Measurements from ENCODE around the gene GON7.
A peak's percentile ranks its signal among the peaks of the same experiment; 100 is the strongest.
"Not testable (repeated sequence)": the region's sequence is repeated elsewhere in the genome, so short reads cannot be mapped to it uniquely, and the experiment has no call there.

The GON7 gene

DNA sequence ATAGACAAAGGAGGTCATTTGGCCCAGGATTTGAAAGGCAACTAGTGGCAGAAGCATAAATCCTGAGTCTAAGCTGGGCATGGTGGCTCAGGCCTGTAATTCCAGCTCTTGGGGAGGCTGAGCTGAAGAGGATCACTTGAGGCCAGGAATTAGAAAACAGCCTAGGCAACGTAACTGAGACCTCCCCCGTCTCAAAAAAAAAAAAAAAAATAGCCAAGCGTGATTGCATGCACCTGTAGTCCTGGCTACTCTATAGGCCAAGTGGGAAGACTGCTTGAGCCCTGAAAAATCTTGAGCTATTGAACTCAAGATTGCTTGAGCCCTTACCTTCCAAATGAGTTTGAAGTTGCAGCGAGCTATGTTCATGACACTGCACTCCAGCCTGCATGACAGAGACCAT is 7.8 kb downstream of the GON7 start:
- no peak for DNase-seq

DNA sequence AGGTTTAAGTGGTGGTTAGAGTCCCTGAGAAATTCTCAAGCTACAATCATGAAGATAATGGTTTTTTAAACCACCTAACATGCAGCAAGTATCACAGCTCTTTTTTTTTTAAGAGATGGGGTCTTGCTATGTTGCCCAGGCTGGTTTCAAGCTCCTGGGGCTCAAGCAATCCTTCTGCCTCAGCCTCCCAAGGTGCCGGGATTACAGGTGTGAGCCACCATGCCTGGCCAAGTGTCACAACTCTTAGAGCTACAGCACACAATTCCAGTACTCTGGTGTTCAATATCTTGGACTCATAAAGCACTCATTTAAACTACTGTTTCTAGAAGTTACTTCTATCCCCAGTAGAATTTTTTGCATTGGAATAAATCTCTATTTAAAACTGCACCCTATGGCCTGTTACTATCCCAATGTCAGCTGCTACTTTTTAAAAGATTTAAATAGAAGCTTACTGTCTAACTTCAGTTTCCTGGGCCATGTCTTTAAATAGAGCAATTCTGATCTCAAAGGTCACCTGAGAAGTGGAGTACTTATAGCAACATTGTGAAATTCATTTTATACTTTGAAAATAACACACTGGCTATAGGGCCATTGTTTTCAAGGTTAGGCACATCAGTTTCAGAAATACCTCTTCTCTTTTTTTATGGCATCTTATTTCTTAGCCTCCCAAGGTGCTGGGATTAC is 11.4 kb downstream of the GON7 start:
- no peak for DNase-seq

DNA sequence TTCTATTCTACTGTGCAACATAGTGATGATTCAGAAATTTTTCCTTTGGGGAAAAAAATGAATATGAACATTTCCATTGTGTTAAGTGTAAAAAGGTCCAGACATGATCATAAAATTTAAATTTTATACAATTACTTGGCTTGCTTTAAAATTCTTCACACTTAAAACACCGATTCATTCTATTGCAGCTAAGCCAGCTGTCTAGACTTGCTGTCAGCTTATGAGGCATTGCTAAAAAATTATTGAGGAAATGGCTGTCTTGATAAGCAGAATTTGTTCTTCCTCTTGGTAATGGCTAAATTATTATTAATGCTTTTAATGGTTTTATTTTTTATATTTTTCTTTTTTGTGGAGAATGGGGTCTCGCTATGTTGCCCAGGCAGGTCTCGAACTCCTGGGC is 19.9 kb downstream of the GON7 start:
- DNase-seq: no peak

DNA sequence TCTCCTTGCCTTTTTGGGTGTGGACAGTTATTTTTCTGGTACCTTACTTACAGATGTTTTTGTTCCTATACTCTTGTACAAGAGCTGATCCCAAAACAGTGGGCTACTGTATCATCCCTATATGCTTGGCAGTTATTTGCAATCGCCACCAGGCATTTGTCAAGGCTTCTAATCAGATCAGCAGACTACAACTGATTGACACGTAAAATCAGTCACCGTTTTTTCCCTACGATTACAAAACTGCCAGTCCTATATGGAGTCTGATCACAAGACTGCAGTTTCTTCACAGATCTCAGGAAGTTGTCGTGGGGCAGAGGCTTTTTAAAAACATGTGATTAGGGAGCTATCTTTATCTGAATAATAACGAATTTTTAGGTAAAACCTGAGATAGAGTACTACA is 20.4 kb downstream of the GON7 start:
- DNase-seq: no peak

DNA sequence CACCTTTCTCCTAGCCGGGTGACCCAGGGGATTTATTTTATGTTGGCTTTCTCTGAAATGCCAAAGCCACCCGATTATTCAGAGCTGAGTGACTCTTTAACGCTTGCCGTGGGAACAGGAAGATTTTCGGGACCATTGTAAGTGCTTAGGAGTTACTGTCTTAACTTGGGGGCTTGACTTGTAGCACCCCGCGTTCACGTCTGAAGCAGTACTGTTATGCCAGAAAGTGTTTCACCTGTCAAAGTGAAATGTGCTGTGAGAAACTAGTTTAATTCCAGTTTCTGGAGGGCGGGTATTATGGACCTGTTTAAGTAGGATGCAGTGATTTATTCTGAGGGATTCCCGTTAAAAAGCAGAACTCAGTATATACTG is 21.5 kb downstream of the GON7 start:
- DNase-seq: no peak

DNA sequence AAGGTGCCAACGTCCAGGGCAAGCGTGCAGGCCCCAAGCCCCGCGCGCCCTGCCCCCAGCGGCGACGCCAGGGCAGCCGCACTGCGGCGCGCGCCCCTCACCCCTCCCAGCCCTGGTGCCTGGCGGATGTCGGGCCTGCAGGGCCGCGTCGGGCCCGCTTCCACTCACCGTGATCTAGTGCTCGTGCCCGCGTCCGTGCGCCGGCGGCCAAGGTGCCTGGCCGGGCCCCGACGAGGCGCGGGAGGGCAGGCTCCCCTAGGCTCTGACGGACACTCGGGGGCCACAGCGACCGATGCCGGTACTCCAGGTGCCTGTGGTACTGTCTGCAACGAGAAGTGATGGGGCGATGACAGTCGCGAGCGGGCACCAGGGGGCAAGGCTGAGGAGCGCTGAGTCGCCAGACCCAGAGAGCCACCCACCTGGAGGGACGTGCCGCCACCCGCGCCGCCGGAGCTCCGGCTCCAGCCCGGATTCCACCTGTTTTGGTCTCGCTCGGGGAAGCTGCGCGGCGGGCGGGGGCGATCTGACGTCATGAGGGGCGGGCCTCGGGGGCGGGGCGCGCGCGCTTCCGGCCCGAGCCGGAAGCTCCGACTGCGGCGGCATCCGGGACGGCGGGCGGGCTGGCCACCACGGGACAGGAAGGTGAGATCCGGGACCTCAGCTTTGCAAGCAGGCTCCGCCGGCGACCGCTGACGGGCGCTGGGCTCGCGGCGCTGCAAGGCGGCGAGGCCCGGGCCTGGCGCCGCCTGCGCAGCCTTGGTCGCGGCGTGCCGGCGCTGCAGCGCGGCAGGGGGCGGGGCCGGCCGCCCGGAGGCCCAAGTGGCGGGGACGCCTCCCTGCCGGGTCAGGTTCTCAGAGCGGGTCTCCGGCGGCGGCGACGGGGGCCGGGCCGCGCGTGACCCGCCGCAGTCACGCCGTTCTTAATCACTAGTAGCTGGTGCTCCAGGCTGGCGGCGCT is 22.2 kb downstream of the GON7 start, which contains the start of the genes LYSET and MOAP1:
Gene LYSET (plus strand): TSS at position 927 of the 958 bp plus-strand sequence. CDS start 89 bp downstream, outside the sequence.
Gene MOAP1 (minus strand): TSS at position 507 of the 958 bp plus-strand sequence. CDS start 655 bp downstream, outside the sequence.
- peak; percentile 94 to 95 for DNase-seq

DNA sequence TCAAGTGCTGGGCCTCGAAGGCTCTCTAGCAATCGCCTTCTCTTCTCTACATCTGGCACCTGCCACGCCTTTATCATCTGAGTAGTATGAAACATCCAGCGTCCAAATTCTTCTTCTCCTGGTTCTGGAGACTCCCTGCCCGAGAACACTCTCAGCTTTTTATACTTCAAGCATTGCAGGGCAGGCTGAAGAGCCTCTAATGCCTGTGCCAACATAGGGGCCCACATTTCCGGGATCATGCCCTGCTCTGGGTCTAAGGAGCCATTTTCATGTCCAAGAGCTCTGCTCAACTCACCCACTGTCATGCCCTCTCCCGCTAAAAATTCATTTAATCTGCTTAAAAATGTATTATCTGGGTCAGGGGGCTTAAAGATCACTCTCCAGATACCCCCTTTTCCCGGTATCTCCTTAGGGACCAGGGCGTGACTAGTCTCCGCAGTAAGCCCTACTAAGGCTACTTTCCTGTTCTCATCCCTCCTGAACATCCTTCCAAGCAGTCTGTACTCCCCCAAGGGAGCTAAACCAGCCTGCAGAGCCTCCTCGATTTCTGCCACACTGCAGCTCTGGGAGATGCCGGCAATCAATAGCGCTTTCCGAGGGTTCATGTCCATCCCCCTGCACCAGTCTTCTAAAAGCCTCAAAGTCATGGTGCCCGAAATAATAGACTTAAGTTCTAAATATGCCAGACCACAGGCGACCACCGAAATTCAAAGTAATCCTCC is 23.1 kb downstream of the GON7 start:
- DNase-seq: no peak

DNA sequence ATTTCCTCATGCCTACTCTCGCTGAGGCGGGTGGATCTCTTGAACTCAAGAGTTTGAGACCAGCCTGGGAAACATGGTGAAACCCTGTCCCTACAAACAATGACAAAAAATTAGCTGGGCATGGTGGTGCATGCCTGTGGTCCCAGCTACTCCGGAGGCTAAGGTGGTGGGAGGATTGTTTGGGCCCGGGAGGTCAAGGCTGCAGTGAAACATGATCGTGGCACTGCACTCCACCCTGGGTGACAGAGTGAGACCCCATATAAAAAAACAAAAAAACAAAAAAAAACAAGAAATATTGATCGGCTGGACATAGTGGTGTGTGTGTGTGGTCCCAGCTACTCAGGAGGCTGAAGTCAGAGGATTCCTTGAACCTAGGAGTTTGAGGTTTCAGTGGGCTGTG is 31.4 kb downstream of the GON7 start:
- DNase-seq: no peak

DNA sequence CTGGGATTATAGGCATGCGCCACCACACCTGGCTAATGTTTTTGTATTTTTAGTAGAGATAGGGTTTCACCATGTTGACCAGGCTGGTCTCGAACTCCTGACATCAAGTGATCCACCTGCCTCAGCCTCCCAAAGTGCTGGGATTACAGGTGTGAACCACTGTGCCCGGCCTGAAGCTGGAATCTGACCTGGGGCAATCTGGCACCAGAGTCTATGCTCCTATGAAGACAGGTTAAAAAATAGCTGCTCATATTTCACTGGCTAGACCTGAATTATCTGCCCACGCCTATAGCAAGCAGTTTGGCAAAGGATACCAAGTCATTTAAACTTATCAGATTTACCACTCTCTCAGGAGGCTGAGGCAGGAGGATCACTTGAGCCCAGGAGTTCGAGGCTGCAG is 32.1 kb downstream of the GON7 start:
- DNase-seq: not testable (repeated sequence)

DNA sequence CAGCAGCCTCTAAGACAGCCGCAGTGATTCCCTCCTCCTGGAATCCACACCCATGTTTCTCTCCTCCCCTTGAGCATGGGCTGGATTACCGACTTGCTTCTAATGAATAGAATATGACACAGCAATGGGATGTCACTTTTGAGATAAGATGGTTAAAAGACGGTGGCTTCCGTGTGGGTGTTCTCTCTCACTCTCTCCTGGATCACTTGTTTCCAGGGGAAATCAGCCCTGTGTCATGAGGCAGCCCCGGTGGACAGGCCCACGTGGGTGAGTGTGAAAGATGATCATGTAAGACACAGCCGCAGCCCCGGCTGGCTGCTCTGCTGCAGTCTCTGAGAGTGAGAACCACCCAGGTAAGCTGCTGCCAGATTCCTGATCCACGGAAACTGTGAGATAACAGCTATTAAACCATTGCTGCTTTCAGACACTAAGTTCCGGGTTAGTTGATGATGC is 32.9 kb downstream of the GON7 start:
- DNase-seq: no peak

DNA sequence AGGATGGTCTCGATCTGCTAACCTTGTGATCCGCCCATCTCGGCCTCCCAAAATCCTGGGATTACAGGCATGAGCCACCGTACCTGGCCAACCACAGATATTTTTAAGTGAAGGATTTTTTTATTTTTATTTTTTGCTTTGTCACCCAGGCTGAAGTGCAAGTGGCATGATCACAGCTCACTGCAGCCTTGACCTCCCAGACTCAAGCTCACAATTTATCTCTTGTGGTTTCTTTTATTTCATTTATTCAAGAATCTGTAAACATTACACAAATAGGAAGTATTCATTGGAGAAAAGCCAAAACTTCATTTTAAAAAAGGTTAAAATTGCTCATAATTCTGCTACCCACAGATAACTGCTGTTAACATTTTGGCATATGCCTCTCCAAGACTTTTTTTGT is 35.5 kb downstream of the GON7 start:
- no peak for DNase-seq

DNA sequence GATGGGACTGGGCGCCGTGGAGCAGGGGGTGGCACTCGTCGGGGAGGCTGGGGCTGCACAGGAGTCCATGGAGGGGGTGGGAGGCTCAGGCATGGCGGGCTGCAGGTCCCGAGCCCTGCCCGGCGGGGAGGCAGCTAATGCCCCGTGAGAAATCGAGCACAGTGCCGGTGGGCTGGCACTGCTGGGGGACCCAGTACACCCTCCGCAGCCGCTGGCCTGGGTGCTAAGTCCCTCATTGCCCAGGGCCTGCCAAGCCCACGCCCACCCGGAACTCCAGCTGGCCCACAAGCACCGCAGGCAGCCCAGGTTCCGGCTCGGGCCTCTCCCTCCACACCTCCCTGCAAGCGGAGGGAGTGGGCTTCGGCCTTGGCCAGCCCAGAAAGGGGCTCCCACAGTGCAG is 36.7 kb downstream of the GON7 start:
- not testable (repeated sequence) for DNase-seq

DNA sequence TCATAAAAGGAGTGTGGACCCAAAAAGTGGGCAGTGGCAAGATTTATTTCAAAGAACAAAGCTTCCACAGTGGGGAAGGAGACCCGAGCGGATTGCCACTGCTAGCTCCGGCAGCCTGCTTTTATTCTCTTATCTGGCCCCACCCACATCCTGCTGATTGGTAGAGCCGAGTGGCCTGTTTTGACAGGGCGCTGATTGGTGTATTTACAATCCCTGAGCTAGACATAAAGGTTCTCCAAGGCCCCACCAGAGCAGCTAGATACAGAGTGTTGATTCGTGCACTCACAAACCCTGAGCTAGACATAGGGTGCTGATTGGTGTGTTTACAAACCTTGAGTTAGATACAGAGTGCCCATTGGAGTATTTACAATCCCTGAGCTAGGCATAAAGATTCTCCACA is 37.2 kb downstream of the GON7 start:
- DNase-seq: not testable (repeated sequence)

DNA sequence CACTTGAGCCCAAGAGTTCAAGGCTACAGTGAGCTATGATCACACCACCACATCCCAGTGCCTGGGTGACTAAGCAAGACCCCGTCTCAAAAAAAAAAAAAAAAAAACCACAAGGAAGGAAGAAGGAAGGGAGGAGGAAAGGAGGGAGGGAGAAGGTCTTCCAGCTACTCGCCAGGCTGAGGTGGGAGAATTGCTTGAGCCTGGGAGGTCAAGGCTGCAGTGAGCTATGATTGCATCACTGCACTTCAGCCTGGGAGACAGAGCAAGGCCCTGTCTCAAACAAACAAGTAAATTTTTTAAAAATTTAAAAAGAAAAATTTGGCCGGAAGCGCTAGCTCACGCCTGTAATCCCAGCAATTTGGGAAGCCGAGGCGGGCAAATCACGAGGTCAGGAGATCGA is 38.3 kb downstream of the GON7 start:
- not testable (repeated sequence) for DNase-seq

DNA sequence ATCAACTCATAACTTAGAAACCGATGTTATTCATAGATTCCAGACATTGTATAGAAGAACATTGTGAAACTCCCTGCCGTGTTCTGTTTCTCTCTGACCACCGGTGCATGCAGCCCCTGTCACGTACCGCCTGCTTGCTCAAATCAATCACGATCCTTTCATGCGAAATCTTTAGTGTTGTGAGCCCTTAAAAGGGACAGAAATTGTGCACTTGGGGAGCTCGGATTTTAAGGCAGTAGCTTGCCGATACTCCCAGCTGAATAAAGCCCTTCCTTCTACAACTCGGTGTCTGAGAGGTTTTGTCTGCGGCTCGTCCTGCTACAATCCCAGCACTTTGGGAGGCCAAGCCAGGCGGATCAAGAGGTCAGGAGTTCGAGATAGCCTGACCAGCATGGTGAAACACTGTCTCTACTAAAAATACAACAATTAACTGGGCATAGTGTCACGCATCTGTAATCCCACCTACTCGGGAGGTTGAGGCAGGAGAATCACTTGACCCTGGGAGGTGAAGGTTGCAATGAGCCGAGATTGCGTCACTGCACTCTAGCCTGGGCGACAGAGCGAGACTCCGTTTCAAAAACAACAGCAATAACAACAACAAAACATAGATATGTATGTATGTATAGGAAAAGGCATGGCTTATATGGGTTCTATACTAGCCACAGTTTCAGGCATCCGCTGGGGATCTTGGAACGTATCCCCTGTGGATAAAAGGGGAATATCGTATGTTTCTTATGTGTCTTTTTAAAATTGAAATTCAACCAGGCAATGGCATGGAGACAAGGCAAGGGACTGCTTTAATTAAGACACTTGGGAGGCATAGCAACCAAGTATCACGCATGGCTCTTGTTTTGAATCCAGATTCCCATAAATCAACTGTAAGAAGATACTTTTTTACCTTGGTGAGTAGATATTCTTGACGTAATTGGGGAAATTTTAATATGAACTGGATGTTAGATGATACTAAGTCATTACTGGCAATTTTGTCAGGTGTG is 41.3 kb downstream of the GON7 start:
- not testable (repeated sequence) for DNase-seq

DNA sequence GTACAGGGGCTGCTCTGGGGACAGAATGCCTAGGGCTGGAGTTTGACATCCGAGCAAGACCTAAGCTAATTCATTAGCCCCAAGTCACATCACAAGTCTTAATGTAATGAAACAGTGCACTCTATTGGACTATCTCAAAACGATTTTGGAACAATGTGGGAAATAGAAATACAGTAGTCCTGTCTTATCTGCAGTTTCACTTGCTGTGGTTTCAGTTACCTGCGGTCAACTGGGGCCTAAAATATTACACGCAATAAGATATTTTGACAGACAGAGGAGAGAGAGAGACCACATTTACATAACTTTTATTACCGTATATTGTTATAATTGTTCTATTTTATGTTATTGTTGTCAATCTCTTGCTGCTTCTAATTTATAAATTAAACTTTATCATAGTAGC is 43.3 kb downstream of the GON7 start:
- no peak for DNase-seq

DNA sequence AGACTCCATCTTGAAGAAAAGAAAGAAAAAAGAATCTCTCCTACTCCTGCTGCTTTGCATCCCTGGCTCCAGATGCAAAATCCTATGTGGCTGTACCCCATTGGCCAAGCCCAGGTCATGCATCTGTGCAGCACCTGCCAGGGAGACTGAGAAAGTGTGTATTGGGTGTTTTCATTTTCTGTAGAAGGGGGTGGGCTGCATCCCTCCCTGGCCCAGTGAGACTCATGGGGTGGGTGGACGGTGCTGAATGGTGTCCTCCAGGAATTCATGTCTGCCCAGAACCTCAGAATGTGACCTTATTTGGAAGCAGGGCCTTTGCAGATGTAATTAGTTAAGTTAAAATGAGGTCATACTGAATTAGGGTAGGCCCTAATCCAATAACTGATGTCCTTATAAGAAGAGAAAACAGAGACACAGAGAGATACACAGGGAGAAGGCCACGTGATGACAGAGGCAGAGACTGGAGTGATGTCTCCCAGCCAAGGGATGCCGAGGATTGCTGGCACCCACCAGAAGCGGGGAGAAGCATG is 45.4 kb downstream of the GON7 start:
- DNase-seq: no peak

DNA sequence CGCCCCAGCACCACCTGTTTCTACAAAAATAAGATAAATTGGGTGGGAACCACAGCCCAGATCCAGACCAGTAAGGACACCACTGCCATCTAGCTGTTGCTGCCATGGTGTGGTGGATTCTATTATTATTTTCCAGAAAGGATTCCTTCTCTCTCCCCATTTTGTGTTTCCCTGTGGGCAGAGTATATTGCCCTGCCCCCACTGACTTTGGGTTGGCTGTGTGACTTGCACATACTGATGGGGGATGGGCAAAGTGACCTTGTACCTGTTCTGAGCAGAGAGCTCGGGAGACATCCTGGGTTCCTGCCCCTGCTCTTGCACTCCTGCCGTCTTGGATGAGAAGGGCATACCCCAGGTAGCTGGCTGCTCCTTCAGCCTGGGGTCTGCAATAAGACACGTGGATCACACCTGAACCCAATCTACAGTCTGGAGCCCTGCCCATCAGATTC is 46.5 kb downstream of the GON7 start:
- DNase-seq: no peak

DNA sequence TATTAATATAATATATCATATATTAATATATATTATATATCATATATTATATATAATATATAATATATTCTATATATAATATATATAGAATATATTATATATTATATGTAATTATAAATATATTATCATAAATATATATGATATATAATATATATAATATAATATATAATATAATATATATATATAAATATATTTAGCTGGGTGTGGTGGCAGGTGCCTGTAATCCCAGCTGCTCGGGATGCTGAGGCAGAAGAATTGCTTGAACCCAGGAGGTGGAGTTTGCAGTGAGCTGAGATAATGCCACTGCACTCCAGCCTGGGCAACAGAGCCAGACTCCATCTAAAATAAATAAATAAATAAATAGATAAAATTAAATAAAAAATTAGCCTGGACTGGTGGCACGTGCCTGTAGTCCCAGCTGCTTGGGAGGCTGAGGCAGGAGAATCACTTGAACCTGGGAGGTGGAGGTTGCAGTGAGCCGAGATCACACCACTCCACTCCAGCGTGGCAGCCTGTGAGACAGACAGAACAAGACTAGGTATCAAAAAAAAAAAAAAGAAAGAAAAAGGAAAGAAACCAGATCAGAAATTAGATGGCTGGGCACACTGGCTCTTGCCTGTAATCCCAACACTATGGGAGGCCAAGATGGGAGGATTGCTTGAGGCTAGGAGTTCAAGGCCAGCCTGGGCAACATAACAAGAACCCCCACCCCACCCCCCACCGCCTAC is 47.1 kb downstream of the GON7 start:
- DNase-seq: not testable (repeated sequence)

DNA sequence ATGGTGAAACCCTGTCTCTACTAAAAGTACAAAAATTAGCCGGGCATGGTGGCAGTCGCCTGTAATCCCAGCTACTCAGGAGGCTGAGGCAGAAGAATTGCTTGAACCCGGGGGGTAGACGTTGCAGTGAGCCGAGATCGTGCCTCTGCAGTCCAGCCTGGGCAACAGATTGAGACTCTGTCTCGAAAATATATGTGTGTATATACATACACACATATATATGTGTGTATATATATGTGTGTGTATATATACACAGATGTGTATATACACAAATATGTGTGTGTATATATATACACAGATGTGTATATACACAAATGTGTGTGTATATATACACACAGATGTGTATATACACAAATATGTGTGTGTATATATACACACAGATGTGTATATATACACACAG is 48.5 kb downstream of the GON7 start:
- DNase-seq: not testable (repeated sequence)
